Pons (tissue), 1 donor: ENCODE data around the gene PHLDB1.

Experiments
- DNase-seq: peaks from one replicate; pipeline ENCODE4 v3.0.0-alpha.2; 2016; ENCODE audit warnings: low spot score

Gene PHLDB1

DNA sequence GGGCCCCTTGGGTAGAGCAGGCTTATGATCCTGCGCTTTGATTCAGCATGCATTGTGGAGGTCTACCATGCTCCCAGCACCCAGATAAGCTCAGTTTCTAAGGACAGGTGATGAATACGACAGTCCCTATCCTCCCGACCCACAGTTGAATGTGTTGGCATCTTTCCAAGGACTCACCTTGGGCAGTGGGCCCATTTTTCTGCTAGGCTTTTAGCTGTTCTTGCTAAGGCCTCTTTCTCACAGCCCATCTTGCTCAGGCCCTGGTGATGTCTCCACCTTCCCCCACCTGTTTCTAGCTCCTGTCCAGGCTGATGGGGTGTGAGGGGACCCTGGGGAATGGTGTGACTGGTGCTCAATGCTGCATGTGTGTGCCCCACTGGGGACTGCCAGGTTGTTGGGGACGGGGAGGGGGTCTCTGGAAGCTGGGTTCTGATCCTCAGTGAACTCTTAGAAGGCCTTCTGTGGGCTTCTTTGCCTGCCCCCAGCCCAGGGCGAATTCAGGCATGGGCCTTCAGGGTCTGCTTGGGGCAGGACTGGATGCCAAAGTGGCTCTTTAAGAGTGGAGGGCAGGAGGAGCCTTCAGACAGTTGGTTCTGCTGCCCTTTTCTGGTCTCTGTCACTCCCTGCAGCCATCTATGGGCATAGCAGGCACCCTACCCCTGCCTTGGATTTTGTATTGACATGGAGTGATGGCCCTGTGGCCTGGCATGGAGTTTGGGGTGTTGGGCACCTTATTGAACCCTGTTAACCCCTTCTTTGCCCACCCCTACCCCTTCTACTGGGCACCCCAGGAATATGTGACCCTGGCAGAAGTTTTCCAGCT is 33.1 kb downstream of the PHLDB1 start:
- no peak for DNase-seq

DNA sequence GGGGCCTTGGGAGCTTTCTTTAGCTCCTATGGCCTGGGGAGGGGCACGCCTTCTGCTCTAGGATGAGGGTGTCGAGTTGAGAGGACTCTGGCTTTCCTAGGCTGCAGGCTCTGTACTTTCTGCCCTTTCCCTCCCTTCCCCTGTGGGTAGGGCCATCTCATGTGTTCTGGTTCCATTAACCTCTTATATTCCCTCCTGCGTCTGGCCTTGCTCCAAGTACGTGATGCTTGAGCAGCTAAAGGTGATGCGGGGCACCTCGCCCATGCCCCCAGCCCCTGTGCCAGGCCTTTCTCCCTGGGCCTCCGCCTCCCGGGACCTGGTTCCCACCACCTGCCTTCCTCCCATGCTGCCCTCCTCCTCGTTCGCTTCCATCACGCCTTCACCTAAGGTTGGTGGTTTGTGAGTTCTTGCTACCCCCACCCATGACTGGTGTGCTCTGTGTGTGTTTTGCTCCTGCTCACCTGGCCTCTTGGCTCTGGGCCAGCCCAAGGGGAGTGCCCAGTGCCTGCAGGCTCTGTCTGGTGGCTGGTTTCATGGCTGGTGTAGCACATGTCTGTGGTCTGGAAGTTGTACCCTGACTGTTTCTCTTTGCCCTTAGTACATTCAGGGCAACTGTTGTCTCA is 34.1 kb downstream of the PHLDB1 start:
- DNase-seq: no peak

DNA sequence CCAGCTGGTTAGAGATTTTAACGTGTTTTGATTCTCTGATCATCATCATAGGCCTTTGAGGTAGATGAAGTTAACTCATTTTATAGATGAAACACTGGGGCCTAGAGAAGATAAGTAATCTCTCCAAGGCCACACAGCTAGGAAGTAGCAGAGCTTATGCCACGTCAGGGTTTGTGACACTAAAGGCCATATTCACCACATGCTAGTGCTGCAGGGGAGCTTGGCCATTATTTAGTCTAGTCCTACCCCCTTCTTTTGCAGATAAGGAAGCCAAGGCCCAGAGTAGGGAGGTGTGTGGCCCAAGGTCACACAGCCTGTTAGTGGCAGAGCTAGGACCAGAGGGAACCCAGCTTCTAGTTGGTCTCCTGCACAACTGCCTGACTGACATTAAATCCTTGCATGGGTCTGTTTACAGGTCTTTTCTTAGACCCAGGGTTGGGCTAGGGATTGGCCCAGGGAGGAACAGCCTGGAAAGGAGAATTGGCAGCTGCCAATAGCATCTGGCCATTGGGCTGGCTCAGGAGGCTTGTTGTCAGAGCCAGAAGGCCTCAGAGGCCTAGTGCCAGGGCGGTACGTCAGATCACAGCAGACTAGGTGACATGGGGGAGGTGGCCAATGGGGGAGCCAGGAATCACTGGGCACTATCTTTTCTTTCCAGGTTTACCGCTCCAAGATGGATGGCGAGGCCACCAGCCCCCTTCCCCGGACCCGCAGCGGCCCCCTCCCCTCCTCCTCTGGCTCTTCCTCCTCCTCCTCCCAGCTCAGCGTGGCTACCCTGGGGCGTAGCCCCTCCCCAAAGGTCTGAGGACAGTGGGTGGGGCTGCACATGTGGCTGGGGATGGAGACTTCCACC is 36.0 kb downstream of the PHLDB1 start:
- no peak for DNase-seq

DNA sequence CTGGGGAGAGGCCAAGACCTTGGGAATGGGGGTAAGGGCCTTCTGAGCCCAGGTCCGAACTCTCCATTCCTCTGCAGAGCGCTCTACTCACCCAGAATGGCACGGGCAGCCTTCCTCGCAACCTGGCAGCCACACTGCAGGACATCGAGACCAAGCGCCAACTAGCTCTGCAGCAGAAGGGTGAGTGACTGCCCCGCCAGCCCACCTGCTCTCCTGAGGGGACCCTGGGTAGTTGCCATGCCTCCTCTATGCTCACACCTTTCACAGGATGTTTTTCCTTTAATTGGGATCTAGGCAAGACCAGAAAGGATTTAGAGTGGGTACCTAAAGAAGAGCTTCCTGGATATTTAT is 36.6 kb downstream of the PHLDB1 start:
- no peak for DNase-seq

DNA sequence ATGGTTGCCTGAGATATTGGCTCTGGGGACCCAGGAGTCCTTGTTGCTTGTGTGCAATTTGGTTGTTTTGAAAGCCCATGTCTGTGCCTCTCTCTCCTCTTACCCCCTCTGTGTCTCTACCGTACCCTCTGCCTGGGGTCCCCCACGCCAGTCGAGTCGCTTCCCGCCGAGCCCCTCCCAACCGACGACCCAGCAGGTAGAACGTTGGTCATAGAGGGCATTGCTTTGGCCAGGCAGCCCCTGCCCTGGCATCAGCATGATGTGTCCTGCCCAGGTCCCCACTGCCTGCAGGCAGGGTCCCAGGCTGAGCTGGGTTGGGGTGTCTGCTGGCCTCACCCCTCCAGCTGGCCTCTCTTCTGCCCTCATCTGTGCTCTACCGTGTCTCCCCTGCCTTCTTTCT is 37.1 kb downstream of the PHLDB1 start:
- DNase-seq: no peak

DNA sequence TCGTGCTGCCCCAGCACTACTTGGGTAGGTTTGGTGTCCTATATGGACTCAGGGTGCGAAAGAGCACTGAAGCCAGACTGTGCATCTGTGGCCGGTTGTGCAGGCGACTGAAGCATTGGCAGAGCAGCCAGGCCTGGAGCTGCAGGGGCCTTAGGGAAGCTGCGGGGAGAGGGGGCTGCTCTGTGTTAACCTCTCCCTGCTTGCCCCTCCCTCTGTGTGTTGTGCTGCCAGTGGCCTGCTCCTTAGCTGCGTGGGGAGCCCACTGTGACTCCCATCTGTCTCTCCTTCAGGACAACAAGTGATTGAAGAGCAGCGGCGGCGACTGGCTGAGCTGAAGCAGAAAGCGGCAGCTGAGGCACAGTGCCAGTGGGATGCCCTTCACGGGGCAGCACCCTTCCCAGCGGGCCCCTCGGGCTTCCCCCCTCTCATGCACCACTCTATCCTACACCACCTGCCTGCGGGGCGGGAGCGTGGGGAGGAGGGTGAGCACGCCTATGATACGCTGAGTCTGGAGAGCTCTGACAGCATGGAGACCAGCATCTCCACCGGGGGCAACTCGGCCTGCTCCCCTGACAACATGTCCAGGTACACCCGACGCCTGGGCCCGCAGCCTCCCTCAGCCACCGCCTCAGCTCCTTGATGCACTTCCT is 37.8 kb downstream of the PHLDB1 start:
- no peak for DNase-seq

DNA sequence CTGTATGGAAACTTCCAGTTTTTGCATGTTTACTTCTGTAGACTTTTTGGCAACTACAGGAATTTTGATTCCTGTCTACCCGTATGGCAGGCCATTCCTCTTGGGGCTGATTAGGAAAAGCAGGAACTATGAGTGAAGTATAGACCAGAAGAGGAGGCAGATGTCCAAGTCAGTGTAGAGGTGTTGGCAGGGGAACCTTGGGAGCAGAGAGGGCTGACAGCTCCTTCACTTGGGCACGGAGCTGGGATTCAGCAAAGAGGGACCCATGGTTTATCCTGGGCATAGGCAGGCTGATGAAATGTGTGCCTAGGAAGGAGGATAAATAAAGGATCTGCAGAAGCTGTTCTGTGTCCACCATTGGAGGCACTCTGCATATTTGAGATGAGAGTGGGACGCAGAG is 39.0 kb downstream of the PHLDB1 start:
- DNase-seq: no peak

DNA sequence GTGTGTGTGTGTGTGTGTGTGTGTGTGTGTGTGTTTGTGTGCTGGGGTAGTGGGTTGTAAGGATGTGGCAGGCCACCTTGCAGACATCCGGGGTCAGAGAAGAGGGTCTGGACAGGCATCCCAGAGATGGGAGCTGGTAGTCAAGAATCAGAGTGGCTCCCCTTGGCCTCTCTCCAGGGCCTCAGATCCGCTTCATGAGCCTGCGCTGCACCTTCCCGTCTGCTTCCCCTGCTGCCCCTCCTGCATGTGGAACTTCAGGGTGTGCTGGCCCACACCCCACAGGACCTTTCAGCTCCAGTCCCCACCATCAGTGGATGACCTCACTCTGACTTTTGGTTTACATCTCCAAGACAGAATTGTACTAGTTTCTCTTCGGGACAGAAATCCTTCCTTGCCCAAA is 40.9 kb downstream of the PHLDB1 start:
- no peak for DNase-seq

DNA sequence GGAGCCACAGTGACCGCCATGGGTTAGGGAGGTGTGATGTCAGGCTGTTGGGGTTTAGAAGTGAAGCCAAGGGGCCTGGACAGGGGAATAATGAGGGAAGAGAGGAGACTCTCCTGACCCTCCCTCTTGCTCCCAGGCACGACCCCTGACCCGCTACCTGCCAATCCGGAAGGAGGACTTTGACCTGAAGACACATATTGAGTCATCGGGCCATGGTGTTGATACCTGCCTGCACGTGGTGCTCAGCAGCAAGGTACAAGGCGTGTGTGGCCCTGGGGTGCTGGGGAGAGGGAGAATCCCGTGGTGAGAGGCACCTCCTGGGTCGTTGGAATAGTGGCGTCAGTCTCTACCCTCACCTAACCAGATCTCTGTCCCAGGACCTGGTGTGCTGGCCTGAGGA is 42.5 kb downstream of the PHLDB1 start:
- no peak for DNase-seq

DNA sequence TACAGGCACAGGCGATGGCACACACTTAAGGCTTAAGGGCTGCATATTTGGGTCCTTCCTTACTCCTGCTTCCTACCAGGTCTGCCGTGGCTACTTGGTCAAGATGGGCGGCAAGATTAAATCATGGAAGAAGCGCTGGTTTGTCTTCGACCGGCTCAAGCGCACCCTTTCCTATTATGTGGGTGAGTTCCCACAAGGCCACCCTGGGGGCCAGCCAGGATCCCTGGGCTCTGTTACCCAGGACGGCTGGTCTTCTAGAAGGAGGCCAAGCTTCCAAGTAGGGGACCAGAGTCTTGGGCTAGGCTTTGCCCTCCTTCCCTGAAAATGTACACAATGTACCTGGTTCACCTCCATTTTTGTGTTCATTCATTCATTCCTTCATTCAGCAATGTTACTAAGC is 43.0 kb downstream of the PHLDB1 start:
- DNase-seq: no peak

DNA sequence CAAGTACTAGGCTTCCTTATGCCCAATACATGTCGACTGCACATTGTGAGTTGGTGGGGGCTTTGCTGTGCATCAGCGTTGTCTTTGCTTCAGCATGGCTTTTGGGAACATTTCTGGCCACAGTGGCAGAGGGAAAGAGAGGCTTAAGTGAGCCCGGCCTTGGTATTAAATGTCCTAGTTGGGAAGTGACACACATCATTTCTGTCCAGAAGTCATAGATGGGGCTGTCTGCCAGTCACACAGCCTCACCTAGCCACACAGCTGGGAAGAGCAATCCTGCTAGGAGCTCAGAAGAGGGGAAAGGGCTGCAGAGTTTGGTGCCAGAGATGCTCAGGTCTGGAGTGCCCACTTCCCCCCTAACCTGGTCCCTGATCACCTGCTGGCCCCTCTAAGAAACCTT is 44.4 kb downstream of the PHLDB1 start:
- no peak for DNase-seq

DNA sequence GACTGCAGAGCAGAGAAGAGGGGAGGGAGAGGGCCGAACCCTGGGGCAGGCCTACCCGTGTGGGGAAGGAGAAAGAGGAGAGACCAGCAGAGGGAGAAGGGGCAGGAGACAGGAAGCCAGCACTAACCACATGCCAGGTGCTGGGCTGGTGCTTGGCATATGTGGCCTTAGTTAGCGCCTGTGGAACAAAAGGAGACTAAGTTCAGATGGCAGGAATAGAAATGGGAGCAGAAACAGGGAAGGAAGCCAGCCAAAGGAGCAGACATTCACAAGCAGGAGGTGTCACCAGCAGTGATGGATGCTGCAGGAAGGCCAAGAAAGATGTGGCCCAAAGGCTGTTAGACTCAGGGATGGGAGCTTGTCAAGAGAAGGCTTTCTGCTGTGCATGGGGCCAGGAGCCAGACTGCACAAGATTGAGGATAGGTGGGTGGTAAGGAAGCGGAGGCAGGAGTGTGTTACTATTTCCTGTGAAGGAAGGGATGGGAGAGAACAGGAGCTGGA is 45.3 kb downstream of the PHLDB1 start:
- DNase-seq: peak; percentile 53

DNA sequence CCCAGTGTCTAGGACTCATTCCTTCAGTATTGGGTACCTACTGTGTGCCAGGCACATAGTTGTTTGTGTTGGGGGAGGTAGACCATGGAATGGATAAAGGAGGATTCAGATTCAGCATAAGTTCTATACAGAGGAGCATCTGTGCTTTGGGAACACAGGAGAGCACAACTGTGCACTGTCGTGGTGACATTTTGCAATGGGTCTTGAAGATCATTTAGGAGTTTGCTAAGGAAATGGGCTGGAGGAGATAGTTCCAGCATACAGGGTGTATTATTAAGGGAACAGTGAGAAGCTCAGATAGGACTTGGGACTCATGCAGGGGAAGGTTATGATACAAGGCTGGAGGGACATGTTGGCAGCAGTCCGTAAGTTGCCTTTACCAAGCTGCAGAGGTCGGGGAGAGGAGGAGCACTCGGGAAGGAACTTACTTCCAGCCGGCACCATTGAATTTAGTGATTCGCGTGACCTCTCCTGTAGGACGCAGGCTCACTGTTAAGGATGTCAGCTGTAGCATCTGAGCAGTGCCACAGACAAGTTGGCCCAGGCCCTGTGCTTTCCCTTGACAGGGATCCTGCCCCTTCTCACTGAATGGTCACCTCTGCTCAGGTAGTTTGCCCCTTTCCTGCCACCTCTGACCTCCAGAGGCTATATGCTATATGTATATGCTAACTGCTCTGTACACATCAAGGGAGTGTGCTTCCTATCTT is 46.4 kb downstream of the PHLDB1 start:
- no peak for DNase-seq

DNA sequence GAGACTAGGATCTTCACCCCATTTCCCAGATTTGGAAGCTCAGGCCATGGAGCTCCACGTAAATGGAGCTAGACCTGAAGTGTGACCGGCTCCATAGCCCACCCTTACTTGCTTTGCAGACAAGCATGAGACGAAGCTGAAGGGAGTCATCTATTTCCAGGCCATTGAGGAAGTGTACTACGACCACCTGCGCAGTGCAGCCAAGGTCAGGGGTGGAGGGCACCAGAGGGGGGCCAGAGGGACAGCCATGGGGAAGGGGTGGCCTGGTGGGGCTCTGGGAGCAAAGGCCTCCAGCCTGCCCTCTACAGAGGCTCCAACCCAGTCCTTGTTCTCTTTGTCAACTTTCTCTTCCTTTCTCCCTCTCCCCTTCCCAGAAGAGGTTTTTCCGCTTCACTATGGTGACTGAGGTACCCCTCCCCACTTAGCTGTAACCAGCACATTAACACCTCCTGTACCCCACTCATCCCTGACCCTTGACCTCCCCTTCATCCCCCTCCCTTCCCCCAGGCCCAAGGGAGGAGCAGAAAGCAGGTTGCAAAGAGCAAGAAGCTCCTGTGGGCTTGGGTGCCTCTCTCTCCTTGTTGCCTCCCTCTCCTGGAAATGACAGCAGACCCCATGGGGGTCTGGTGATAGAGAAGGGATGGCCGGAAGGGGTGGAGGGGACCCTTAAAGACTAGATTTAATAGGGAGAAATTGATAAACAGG is 48.2 kb downstream of the PHLDB1 start:
- DNase-seq: no peak

DNA sequence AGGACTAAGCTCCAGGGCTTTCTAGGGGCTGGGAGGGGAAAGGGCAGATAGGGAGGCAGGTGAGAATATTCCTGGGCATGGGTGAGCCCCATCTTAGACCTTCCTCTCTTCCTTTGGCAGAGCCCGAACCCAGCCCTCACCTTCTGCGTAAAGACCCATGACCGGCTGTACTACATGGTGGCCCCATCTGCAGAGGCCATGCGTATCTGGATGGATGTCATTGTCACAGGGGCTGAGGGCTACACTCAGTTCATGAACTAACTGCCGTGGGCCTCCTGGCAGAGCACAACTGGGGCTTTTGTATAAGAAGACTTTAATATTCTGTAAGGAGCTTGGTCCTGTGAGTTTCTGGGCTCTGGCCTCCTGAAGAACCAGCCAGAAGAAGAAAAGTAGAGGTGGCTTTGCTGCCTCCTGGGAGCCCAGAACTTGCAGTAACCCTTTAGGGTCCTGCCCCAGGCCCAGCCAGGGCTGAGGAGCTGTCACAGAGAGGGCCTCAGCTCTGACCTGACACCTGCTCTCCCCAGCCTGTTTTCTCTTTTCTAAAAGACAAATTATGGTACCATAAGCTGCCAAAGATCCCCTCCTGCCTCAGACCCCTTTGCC is 49.2 kb downstream of the PHLDB1 start:
- DNase-seq: no peak

DNA sequence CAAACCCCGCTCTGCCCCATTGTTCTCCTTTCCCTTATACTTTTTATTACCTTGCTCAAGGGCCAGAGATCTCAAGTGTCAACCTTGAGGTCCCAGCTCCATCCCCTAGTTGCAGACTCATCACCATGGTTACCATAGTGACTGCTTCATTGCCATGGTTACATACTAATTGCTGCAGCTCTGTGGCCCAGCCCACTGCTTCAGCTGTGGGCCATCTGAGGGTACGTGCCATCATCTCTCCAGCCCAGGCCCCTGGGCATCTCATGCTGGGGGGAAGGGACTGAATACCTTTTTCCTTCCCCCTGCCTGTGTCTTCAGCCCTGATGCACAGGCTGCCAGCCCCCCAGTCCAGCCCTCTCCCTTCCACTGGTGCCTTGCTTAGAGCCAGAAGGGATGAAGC is 49.8 kb downstream of the PHLDB1 start:
- no peak for DNase-seq

DNA sequence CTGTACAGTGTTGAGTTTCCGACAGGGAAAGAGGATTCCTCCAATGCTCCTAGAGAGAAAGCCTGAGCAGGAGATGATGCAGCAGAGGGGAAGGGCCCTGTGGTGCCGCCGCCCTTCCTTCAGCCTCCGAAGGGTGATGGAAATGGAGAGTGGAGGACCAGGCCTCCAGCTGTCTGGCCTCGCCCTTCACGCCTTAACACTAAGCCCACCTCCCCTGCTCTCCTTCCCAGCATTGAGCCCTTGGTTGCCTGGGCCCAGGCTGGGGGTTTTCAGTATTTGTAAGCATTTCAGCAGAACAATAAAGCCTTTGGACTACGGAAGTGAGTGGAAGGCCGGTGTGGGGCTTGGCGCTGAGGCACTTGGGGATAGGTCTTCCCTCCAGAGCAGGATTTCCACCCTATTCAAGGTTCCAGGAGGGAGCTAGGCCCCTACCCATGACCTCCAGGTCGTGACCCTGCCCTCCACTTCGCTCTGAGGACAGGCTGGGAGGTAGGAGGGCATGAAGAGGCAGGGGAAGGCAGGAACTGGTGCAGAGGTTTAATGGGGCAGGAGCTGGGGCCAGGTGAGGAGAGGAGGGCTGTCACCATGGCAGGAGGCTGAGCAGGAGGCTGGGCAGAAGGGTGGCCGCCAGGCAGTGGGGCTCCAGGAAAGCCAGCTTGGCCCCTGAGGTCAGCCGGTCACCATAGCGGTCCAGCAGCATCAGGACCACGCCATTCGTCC is 50.5 kb downstream of the PHLDB1 start:
- DNase-seq: no peak

DNA sequence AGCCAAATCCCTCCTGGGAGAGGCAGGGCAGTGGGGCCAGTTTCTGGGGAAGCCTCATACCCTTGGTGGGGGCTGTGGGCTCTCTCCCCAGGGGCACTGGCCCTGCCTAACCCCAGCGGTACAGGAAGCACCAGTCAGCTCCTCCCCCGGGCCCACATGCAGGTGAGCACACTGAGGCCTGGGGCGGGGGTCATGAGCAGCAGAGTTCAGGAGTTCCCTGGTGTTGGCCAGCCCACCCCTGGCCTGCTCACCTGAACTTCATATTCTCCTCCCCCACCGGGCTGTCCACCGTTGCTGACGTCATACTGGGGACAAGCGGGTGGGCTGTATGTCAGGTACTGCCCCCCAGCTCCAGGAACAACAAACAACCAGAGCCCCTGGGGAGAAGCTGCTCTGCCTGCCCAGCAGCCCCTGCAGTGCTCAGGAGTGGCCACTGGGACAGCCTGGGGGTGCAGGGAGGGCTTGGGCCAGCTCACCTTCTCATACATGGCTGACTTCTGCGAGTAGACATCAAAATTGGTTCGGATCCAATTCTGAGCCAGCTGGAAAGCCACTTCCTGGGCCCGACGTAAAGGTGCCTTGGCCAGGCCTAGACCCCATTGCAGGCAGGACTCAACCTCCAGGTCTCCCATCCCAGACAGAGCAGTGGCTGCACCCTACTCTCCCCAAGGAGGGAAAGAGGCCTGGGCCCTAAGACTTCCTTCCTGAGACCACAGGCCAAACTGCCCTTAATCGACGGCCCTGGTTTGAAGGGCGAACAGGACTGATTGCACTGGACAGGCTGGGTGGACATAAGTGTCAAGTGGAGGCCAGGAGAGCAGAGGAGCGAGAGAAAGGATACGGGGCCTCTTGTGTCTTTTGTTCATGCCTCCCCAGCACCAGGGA is 51.3 kb downstream of the PHLDB1 start:
- DNase-seq: no peak
